B cell (primary cell): ENCODE data around the gene NRM. TPM values are rescaled to one million over a fixed set of nuclear protein-coding genes. Genes with fewer than 3 reads are reported as not detected.
A peak's percentile ranks its signal among the peaks of the same experiment; 100 is the strongest.

ENCODE experiments used
- ATAC-seq: fragments of 200-7000 bp; cut with Tn5 transposase; one replicate; pipeline ENCODE4 v1.10.0; 2021; ENCODE audit warnings: low read depth, mild to moderate bottlenecking, moderate number of reproducible peaks, moderate library complexity
- CTCF ChIA-PET: fragments of 350-600 bp; sonication (Branson Sonifier 250); formaldehyde crosslinking; loops from one replicate; lab custom pipeline; 2021; ENCODE audit warnings: antibody characterized with exemption, inconsistent platforms; lab: Charles Lee
- POLR2A ChIA-PET: fragments of 350-600 bp; sonication (Branson Sonifier 250); formaldehyde crosslinking; loops from one replicate; lab custom pipeline; 2021; ENCODE audit warnings: antibody characterized with exemption; lab: Charles Lee
- DNase-seq: peaks from one replicate; pipeline ENCODE4 v3.0.0; 2013
- H2AFZ ChIP-seq: 2 replicates; pipeline ENCODE4 v1.6.1; 2012; ENCODE audit warnings: mild to moderate bottlenecking, low read depth, low read length; ENCODE audit not compliant: insufficient read depth, poor library complexity, severe bottlenecking
- H3K27ac ChIP-seq, 2 donors: 1 replicate in 1 of 2; 2 replicates in 1 of 2; pipeline ENCODE4 v1.5.1; 2012 to 2013; ENCODE audit warnings: low read length in 2 of 2, mild to moderate bottlenecking in 2 of 2, moderate library complexity in 1 of 2
- H3K27me3 ChIP-seq, 4 experiments: fragments of 200-600 bp in 1 of 4; sonication (generic) in 1 of 4; replicated peaks in 1 of 4; 1 replicate in 2 of 4; 2 replicates in 2 of 4; pipeline versions ENCODE4 v1.6.1 to v1.7.0; 2013 to 2016; ENCODE audit warnings: low read length in 3 of 4, mild to moderate bottlenecking in 2 of 4, mixed read lengths in 1 of 4, moderate library complexity in 1 of 4; ENCODE audit not compliant: insufficient read depth in 4 of 4, control insufficient read depth in 3 of 4; ENCODE audit errors: control extremely low read depth in 1 of 4
- H3K36me3 ChIP-seq, 2 experiments: replicated peaks in 1 of 2; 1 replicate in 1 of 2; 2 replicates in 1 of 2; pipeline versions ENCODE4 v1.6.1 to v1.7.1; 2013; ENCODE audit warnings: low read length in 1 of 2; ENCODE audit not compliant: insufficient read depth in 2 of 2, control insufficient read depth in 1 of 2; ENCODE audit errors: control extremely low read depth in 1 of 2, extremely low read depth in 1 of 2
- H3K4me1 ChIP-seq, 2 donors: fragments of 200-600 bp in 1 of 2; sonication (generic) in 1 of 2; 1 replicate in 1 of 2; 2 replicates in 1 of 2; pipeline versions ENCODE4 v1.5.1 to v1.6.1; 2013 to 2017; ENCODE audit warnings: low read length in 2 of 2; ENCODE audit not compliant: control insufficient read depth in 2 of 2, insufficient read depth in 2 of 2
- H3K4me2 ChIP-seq: replicated peaks from 2 replicates; pipeline ENCODE3; 2012; ENCODE audit warnings: mild to moderate bottlenecking, low read depth, low read length; ENCODE audit not compliant: poor library complexity, severe bottlenecking
- H3K4me3 ChIP-seq, 5 experiments: fragments of 200-600 bp in 1 of 5; sonication (generic) in 1 of 5; 1 replicate in 3 of 5; 2 replicates in 2 of 5; pipeline versions ENCODE4 v1.5.1 to v1.7.0; 2011 to 2016; ENCODE audit warnings: low read length in 4 of 5, mild to moderate bottlenecking in 4 of 5, low read depth in 2 of 5, control low read depth in 1 of 5, moderate library complexity in 1 of 5; ENCODE audit not compliant: insufficient read depth in 1 of 5; ENCODE audit errors: control extremely low read depth in 1 of 5, extremely low read depth in 1 of 5
- H3K79me2 ChIP-seq: fragments of 200-600 bp; sonication (generic); one replicate; pipeline ENCODE4 v1.6.0; 2016; ENCODE audit warnings: low read length; ENCODE audit not compliant: control insufficient read depth, insufficient read depth
- H3K9ac ChIP-seq: fragments of 200-600 bp; sonication (generic); 2 replicates; pipeline ENCODE4 v1.6.1; 2017; ENCODE audit warnings: mild to moderate bottlenecking, low read length, moderate library complexity
- H3K9me3 ChIP-seq, 3 donors: one replicate each; pipeline versions ENCODE4 v1.6.1 to v1.7.1; 2013; ENCODE audit warnings: low read length in 2 of 3; ENCODE audit not compliant: control insufficient read depth in 2 of 3, insufficient read depth in 1 of 3; ENCODE audit errors: control extremely low read depth in 1 of 3
- H4K20me1 ChIP-seq: 2 replicates; pipeline ENCODE4 v1.6.0; 2012; ENCODE audit warnings: mild to moderate bottlenecking, low read length; ENCODE audit not compliant: insufficient read depth, control insufficient read depth, poor library complexity, severe bottlenecking
- H3K27ac Mint-ChIP-seq: one replicate; pipeline ENCODE4 v1.8.0; 2021; ENCODE audit warnings: mixed read lengths
- H3K27me3 Mint-ChIP-seq: one replicate; pipeline ENCODE4 v1.8.0; 2021; ENCODE audit warnings: mixed read lengths
- H3K4me1 Mint-ChIP-seq: one replicate; pipeline ENCODE4 v1.8.0; 2021; ENCODE audit warnings: mixed read lengths
- H3K4me3 Mint-ChIP-seq: one replicate; pipeline ENCODE4 v1.8.0; 2021; ENCODE audit warnings: mixed read lengths
- H3K9me3 Mint-ChIP-seq: one replicate; pipeline ENCODE4 v1.8.0; 2022; ENCODE audit warnings: mixed read lengths; ENCODE audit not compliant: insufficient read depth
- EZH2 ChIP-seq: IDR thresholded peaks from 2 replicates; pipeline ENCODE4 v1.6.1; 2012; ENCODE audit warnings: borderline replicate concordance, low read depth, mild to moderate bottlenecking, moderate library complexity, low read length; ENCODE audit not compliant: insufficient read depth, poor library complexity, severe bottlenecking
- WGBS: methylation state at CpG from one replicate; pipeline ENCODE4 v1.1.5; 2013; ENCODE audit warnings: missing lambda C conversion rate; ENCODE audit not compliant: insufficient coverage; 5-methylcytosine and 5-hydroxymethylcytosine counted together
- intact Hi-C: fragments of 100-400 bp; cut with micrococcal nuclease; formaldehyde crosslinking; loops from one replicate; pipeline ENCODE4 v1.10.0; 2022
- polyA plus RNA-seq: library from polyadenylated mRNA; depleted of rRNA; stranded (reverse); fragments of >200 nt; gene quantifications from 2 replicates; pipeline ENCODE4 v1.2.3, GENCODE V29; 2012
- total RNA-seq, 2 donors: library from RNA; stranded (reverse); fragments of 120-200 nt in 1 of 2; gene quantifications; 1 replicate in 1 of 2; 2 replicates in 1 of 2; pipeline versions ENCODE4 v1.2.3 to v1.2.4, GENCODE V29; 2013 to 2022
- TF ChIP-seq, protein P1 (sequence below): fragments of 200-600 bp; IDR thresholded peaks from one replicate; pipeline ENCODE4 v1.8.0; 2022; ENCODE audit warnings: antibody characterized with exemption, mild to moderate bottlenecking

NRM gene
- total and polyA plus RNA-seq, 2 donors (not counting 1 experiment from before 2014, with no cell fraction given): 24.9 to 26.0 TPM

DNA sequence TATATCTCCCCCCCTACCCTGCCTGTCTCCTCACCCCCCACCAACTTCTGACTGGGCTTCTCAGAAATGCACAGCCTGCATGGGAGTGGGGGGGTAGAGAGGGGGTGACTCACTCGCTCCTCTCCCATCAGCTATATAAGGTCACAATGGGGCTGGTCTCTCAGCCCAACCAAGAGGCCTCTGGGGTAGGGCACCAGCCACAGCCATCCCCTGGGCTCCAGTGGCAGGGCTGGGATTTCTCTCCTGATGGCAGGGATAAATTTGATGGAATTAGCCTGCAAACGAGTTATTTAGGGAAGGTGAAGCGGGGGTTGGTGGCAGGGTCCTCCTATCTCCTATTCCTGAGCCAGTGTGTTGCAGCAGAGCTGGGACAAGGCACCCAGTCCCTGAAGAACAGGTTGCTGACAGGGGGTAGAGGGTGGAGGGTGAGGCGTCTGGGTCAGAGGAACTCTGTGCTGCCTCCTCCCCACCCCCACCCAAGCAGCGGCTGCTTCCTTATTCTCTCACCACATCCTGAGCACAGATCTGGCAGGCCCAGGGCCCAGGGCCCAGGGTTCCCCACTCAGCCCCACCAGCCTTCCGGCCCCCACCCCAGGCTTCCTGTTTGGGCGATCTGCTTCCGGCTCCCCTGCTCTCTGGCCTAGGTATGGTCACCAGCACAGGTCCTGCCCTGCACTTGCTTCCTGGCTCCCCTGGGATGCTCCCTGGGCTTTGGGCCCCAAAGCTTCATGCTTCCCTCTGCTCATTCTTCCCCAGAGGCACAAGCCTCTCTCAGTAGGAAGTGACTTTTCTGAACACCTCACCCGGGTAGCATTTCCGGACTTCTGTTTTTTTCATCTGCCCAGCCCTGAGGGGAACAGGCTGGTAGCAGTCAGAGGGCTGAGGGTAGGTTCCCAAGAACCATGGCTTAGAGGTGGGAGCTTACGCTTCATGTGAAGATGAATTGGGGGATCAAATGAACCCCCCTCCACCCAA is 8.4 kb downstream of the NRM start:
- Histone ChIP-seq H3K4me2 (peak overlapping the region; percentile 100), H4K20me1 (peaks cover 86% of the 10 kb centered on the region), H3K79me2 (peaks cover 94% of the 10 kb centered on the region), H3K4me1 (peaks cover 39 to 42% of the 10 kb centered on the region in 2 donors), H3K36me3 (peaks cover 0 to 40% of the 10 kb centered on the region in 2 experiments), H2AFZ (peak overlapping the region; percentile 61), H3K9me3 (no peaks in the 10 kb centered on the region), H3K4me3 (peak overlapping the region; percentile 91 to 100 (median 97)), H3K9ac (peak overlapping the region; percentile 98), H3K27ac (peak overlapping the region; percentile 57 to 97), H3K27me3 (no peaks in the 10 kb centered on the region)
- Mint-ChIP-seq H3K27me3 (no peaks in the 10 kb centered on the region), H3K9me3 (no peaks in the 10 kb centered on the region), H3K4me1 (peaks cover 60% of the 10 kb centered on the region), H3K4me3 (peak overlapping the region; percentile 97), H3K27ac (peak overlapping the region; percentile 99)
- peak; percentile 96 for DNase-seq
- WGBS: 1% methylated on average over 6 of the region's 11 CpGs
- ChIA-PET POLR2A (interaction anchor here (0.6 to 8.7 kb wide), 6 partner anchors 10 to 844 kb away, joined by 3 to 216 read pairs (median 5); partner anchors contain the start of genes DHX16, MDC1, MRPS18B and PPP1R10), CTCF (interaction anchor here (0.6 to 19.8 kb wide), 8 partner anchors 8 to 199 kb away, joined by 3 to 963 read pairs (median 4); partner anchors contain the start of genes ATAT1, DHX16, MDC1 and NRM)
- intact Hi-C loops: loop anchor here (1.0 kb wide), 4 partner anchors 8 to 65 kb away; partner anchors contain the start of genes DHX16, MDC1, MRPS18B and NRM
- TF ChIP-seq EZH2: no peak
- TF ChIP-seq, protein P1, sequence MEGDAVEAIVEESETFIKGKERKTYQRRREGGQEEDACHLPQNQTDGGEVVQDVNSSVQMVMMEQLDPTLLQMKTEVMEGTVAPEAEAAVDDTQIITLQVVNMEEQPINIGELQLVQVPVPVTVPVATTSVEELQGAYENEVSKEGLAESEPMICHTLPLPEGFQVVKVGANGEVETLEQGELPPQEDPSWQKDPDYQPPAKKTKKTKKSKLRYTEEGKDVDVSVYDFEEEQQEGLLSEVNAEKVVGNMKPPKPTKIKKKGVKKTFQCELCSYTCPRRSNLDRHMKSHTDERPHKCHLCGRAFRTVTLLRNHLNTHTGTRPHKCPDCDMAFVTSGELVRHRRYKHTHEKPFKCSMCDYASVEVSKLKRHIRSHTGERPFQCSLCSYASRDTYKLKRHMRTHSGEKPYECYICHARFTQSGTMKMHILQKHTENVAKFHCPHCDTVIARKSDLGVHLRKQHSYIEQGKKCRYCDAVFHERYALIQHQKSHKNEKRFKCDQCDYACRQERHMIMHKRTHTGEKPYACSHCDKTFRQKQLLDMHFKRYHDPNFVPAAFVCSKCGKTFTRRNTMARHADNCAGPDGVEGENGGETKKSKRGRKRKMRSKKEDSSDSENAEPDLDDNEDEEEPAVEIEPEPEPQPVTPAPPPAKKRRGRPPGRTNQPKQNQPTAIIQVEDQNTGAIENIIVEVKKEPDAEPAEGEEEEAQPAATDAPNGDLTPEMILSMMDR: no peak
- peak; percentile 58 for ATAC-seq
